Ammon's horn (tissue), 1 donor: Measurements from ENCODE around the gene INPP5E.

Experiments
- DNase-seq: peaks from one replicate; pipeline ENCODE4 v3.0.0-alpha.2; 2016; ENCODE audit warnings: low spot score

INPP5E gene

GRCh38 chr9:136447173-136447778, 7.6 kb upstream of the INPP5E start:
- DNase-seq: no peak

- no peak for DNase-seq
Observed at GRCh38 chr9:136445799-136446198, 6.2 kb upstream of the INPP5E start.

DNA sequence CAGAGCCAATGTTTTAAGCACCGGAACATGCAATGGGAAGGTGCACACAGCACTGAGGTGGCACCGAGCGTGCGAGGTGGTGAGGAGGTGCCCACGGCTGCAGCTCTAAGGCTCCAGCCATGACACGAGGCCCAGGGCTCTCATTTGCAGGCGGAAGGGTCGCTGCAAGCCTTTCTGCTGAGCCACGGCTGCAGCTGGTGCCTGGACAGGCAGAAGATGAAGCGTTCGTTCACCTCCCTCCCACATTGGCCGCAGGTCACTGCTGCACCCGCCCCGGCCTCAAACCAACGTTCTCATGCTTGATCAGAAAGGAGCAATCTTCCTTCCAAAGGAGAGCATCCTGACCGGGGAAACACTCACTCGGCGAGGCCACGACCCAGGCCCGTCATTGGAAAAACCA, 4.5 kb upstream of the INPP5E start:
- no peak for DNase-seq

DNA sequence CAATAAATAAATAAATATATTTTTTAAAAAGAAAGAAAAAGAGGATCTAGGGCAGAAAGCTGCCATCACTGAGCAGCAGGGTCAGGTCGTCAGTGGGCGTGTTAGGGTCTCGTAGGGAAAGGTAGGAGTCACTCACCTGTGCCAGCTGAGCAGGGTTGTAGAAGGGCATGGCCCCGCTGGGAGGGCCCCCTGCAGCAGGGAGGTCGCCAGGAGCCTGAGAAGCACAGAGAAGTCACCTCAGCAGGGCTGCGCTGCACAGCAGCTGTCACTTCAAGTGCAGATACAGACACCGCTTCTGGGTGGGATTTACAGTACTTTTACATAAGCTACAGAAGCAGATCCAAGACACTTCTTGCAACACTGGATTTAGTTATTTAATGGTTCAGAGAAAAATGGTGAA, 4.0 kb upstream of the INPP5E start:
- no peak for DNase-seq

DNA sequence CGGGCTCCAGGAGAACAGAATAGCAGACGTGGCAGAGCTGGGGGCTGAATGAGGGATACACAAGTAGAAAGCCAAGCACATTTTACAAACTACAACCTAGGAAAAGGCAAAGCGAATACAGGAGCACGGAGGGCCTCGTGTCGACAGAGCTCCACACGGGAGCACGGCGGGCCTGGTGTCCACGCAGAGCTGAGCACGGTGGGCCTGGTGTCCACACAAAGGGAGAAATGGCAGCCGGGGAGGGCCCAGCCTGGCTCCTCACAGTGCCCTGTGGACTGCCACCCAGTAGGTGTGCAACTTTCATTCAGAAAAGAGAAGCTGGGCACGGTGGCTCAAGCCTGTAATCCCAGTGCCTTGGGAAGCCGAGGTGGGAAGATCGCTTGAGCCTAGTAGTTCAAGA, 3.4 kb upstream of the INPP5E start:
- DNase-seq: no peak

GRCh38 chr9:136442265-136442664, 2.6 kb upstream of the INPP5E start:
- no peak for DNase-seq

DNA sequence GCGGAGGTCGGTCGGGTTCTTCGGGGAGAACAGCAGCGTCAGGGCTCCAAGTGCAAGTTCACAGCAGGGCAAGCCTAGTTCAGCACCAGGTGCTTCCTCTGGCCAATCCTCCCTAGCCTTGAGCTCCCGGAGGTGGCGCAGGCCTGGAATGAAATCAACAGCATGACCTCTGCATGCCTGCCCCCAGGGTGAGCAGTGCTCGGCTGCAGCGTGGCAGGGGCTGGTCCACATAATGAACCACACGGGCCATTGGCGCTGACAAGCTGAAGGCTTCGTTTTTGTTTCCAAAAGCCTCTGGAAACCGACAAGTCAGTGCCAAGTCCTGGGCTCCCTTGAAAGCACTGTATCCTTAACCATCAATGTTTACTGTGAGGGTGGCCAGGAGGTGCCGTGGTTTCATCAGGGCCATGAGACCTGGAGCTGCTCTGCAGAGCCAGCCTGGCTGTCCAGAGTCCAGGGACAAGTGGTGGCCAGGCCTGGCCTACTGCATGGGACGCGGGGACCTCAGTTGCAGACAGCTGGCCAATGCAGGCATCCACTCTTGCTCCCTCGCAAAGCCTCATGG, 2.1 kb upstream of the INPP5E start:
- no peak for DNase-seq

- no peak for DNase-seq
Observed at GRCh38 chr9:136441191-136441680, 1.6 kb upstream of the INPP5E start.

GRCh38 chr9:136438548-136439480, 831 bp downstream of the INPP5E start:
- no peak for DNase-seq

DNA sequence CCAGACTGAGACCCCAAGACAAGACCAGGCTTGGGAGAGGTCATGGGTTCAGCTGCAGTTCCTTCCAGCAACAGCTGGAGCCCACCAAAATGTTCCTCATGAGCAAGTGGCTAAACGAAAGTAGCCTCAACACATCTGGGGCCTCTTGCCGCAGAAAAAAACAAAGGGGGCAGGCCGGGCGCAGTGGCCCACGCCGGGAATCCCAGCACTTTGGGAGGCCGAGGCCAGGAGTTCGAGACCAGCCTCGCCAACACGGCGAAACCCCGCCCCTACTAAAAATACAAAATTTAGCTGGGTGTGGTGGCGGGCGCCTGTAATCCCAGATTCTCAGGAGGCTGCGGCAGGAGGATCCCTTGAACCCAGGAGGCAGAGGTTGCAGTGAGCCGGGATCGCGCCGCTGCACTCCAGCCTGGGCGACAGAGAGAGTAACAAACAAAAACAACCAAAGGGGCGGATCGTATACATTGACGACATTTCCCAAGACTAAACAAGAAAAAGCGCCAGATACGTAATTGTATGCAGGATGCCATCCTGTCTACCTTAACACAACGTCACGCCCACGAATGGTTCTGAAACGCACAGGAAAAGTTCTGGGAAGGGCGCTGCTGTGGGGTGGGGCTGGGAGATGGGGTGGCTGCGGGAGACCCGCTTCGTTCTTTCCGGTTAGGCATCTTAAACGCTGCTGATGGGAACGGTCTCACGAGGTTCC, 1.7 kb downstream of the INPP5E start:
- no peak for DNase-seq

- no peak for DNase-seq
Observed at GRCh38 chr9:136437430-136437829, 2.2 kb downstream of the INPP5E start.

DNA sequence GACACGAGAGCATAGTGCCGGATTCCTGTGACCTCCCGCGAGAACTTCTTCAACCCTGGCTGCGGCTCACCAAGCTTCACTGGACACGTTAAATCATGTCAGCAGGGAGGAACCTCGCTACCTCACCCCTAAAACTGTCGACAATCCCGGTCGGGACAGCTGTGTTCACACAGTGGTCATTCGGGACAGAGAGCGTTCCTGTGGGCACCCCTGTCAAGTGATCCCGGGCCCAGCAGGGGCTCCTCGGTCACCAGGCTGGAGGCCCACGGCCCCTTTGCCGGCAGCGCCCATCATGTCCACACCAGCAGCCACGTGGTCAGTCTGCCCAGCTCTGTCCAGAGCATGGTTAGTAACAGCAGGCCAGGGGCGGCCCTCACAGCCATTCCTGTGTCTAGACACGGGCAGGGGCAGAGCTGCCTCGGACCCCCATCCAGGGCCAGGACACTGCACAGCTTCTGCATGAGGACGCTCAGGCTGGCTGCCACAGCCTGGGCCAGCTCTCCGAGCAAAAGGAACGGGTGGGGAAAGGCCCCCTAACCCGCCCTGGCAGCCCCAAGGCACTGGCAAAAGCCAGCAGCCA, 3.5 kb downstream of the INPP5E start:
- no peak for DNase-seq

GRCh38 chr9:136434580-136435169, 5.0 kb downstream of the INPP5E start:
- no peak for DNase-seq

DNA sequence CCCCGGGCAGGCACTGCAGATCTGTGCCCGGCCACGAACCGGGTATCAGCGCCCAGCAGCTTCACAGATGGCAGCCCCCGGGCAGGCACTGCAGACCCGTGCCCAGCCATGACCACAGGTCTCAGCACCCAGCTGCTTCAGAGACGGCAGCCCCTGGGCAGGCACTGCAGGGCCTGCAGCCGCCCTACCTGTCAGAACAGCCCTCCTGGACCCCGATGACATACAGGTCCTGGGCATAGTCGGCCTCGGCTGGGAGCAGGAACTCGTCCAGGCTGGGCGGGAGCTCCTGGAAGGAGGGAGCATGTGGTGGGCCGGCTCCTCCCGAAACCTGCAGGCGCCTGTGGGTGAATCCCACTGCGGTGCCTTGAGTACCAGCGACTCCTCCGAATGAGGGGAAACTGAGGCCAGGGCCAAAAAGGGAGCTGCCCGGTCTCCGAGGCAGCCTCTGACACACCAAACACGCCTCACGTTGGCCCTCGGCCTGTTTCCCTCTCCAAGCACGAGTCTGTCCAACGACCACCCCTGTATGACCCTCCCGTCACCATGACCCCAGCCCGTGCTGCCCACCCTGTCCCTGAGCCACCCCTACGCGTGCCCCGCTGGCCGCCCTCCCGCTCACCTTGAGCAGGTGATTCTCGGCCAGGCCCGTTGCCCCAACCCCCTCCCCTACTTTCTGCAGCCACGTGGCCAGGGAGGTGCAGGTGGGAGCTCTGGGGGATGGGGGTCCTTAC, 5.6 kb downstream of the INPP5E start:
- no peak for DNase-seq

GRCh38 chr9:136433043-136433715, 6.5 kb downstream of the INPP5E start:
- DNase-seq: no peak

DNA sequence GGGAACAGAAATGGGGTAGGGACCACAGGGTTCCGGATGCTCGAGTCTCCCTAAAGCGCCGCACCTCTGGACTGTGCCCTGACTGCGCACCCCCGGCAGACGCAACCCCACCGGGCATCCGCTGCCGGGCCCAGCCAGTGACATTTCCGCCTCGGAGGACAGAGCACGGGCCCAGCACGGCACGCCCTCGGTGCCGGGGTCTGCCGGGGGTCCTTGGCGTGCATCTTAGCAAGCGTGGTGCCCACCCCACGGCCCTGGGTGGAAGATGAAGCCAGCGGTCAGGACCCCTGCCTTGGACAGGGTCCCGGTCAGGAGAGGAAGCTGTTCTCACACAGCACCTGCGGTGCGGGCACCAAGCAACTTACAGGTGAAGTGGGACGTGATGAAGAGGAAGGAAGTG, 7.1 kb downstream of the INPP5E start:
- no peak for DNase-seq

DNA sequence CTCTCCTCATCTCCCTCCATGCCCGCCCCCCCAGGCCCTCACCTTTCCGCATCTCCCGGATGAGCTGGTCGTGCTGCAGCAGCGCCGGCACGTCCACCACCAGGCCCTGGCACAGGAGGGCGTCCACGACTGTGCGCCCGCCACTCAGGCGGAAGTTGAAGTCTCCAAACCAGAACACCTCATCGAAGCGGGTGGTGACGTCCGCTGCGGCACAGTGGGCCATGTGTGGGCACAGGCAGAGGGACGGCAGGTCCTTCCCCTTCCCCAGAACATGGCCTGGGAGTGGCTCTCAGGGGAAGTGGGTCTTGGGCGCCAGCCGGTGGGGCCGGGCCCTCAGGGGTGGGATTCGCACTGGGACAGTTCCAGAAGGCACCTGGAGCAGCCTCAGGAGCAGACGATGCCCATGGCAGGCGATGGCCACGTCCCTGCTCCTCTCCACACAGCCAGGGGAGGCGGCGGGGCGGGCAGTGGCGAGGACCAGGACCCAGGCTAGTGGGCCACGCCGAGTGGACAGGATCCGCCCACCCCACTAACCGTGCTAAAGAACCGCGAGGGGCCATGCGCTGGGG, 7.8 kb downstream of the INPP5E start:
- no peak for DNase-seq

DNA sequence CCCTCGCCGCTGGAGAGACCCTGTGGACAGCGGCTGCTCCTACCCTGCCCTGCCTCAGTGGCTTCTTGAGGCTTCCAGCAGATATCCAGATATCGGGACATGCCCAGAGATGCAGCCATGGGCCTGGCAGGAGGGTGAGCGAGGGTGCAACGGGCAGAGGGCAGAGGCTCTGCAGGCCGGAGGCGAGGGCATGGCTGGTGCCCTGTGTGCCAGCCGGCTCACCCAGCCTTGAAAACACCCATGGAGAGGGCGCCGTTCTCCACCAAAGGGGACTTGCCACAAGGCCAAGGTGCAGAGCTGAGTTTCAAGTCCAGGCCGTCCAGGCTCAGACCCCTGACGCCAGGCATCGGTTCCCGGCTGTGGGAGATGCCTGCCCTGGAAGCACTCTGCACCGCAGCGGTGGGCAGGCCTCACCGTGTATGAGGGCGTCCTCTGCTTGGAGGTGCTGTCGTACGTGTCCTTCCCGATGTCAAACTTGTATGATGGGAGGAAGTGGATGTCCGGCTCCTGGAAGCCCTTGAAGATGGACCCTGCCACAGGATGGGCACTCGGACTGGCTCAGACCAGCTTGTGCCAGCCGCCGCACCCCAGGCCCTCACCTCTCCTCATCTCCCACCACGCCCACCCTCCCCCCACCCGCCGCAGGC, 8.9 kb downstream of the INPP5E start:
- no peak for DNase-seq

DNA sequence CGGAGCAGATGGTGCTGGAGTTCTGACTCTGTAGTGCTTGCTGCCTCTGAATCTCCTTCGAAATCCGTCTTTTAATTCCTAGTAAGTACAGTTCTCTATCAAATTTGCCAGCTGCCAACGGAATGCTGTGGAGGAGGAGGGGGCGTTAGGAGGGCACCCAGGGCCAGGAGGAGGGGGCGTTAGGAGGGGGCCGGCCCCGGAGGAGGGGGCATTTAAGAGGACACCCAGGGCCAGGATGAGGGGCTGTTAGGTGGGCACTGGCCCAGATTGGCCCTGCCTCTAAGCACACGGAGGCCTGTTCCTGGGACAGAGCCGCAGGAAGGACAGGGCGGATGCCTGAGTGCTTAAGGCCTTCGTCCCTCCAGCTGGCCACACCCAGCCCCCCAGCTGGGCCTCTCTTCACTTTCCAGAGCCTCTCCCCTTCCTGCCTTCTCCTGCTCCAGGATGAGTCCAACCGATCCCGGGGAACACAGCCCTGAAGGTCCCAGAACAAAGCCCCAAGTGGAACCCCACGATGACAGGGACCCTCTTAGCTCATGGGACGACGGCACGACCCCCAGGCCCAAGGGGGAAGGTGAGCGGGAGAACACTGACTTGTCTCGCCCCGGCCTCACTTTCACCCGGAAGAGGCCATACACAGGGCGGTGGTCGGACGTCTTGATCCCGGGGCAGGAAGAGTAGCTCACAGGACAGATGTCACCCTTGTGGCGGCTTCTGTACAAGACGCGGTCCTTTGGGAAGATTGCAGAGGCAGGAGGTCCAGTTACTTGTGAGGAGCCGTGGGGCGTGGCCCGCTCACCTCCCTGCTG, 9.8 kb downstream of the INPP5E start:
- no peak for DNase-seq
